ENCODE measurements around the gene MPEG1. TPM values are rescaled to one million over a fixed set of nuclear protein-coding genes. Genes with fewer than 3 reads are reported as not detected.

The MPEG1 gene
- polyA plus RNA-seq, 1 donor (not counting 4 experiments of a cell fraction or from before 2014, with no cell fraction given) = not detected

GRCh38 chr11:59182457-59183151 lies 30.1 kb downstream of the MPEG1 start:
- dilution Hi-C loops (cut with MboI; ENCODE audit: extremely low pct_ligation_motif_present, low sequenced_read_pairs) = no loop called here
- no peak overlapping the region for H3K4me2 ChIP-seq (ENCODE audit: control insufficient read depth, extremely low read depth, insufficient read depth, low read depth, low read length)
- no peaks in the 10 kb centered on the region for H4K20me1 ChIP-seq (ENCODE audit: control insufficient read depth, extremely low read depth, insufficient read depth, low read length)
- H2AFZ ChIP-seq (ENCODE audit: control insufficient read depth, low read length) = no peak overlapping the region
- no peaks in the 10 kb centered on the region for H3K79me2 ChIP-seq (ENCODE audit: control insufficient read depth, insufficient read depth, low read length)
- TF ChIP-seq CTCF (optimal IDR thresholded peaks at IDR 0.05 in 1 of 3, IDR thresholded peaks at IDR 0.05 in 1 of 3, conservative IDR thresholded peaks at IDR 0.05 in 1 of 3; ENCODE audit: extremely low read depth in 1 of 3, insufficient read depth in 2 of 3, low read length in 3 of 3) (peak; percentile 70 to 87 (median 80)), EZH2 (IDR thresholded peaks at IDR 0.05; ENCODE audit: low read length) (no peak)
- no peak overlapping the region for H3K9ac ChIP-seq (ENCODE audit: control insufficient read depth, extremely low read depth, insufficient read depth, low read length)
- no peaks in the 10 kb centered on the region for H3K27me3 ChIP-seq (ENCODE audit: control insufficient read depth, extremely low read depth, insufficient read depth, low read length)
- FAIRE-seq (no peak), DNase-seq (ENCODE audit: low read depth, low spot score) (no peak)
- H3K4me1 ChIP-seq (ENCODE audit: control insufficient read depth, extremely low read depth, insufficient read depth, low read length) = no peaks in the 10 kb centered on the region
- peaks cover 0 to 5% of the 10 kb centered on the region in 2 experiments for H3K36me3 ChIP-seq (ENCODE audit: control insufficient read depth in 2 of 2, extremely low read depth in 1 of 2, insufficient read depth in 2 of 2, low read length in 2 of 2)
- H3K9me1 ChIP-seq (ENCODE audit: control insufficient read depth, extremely low read depth, insufficient read depth, low read length) = no peaks in the 10 kb centered on the region
- no peak overlapping the region for H3K4me3 ChIP-seq (ENCODE audit: control insufficient read depth in 2 of 3, extremely low read depth in 1 of 3, insufficient read depth in 2 of 3, low read depth in 1 of 3, low read length in 3 of 3)
- H3K9me3 ChIP-seq (ENCODE audit: control insufficient read depth, low read depth, low read length) = peaks cover 2% of the 10 kb centered on the region
- H3K27ac ChIP-seq (ENCODE audit: control insufficient read depth, insufficient read depth, low read length) = no peak overlapping the region

GRCh38 chr11:59181746-59182456 lies 30.8 kb downstream of the MPEG1 start:
- no peak for FAIRE-seq
- TF ChIP-seq CTCF (optimal IDR thresholded peaks at IDR 0.05 in 1 of 3, IDR thresholded peaks at IDR 0.05 in 1 of 3, conservative IDR thresholded peaks at IDR 0.05 in 1 of 3; ENCODE audit: extremely low read depth in 1 of 3, insufficient read depth in 2 of 3, low read length in 3 of 3) (no peak), EZH2 (IDR thresholded peaks at IDR 0.05; ENCODE audit: low read length) (no peak)
- Histone ChIP-seq H3K27me3 (ENCODE audit: control insufficient read depth, extremely low read depth, insufficient read depth, low read length) (no peaks in the 10 kb centered on the region), H2AFZ (ENCODE audit: control insufficient read depth, low read length) (no peak overlapping the region), H3K4me3 (ENCODE audit: control insufficient read depth in 2 of 3, extremely low read depth in 1 of 3, insufficient read depth in 2 of 3, low read depth in 1 of 3, low read length in 3 of 3) (no peak overlapping the region), H3K79me2 (ENCODE audit: control insufficient read depth, insufficient read depth, low read length) (no peaks in the 10 kb centered on the region), H3K4me2 (ENCODE audit: control insufficient read depth, extremely low read depth, insufficient read depth, low read depth, low read length) (no peak overlapping the region), H3K4me1 (ENCODE audit: control insufficient read depth, extremely low read depth, insufficient read depth, low read length) (no peaks in the 10 kb centered on the region), H3K9me3 (ENCODE audit: control insufficient read depth, low read depth, low read length) (peaks cover 2% of the 10 kb centered on the region), H3K36me3 (ENCODE audit: control insufficient read depth in 2 of 2, extremely low read depth in 1 of 2, insufficient read depth in 2 of 2, low read length in 2 of 2) (peaks cover 0 to 4% of the 10 kb centered on the region in 2 experiments), H4K20me1 (ENCODE audit: control insufficient read depth, extremely low read depth, insufficient read depth, low read length) (no peaks in the 10 kb centered on the region), H3K9me1 (ENCODE audit: control insufficient read depth, extremely low read depth, insufficient read depth, low read length) (no peaks in the 10 kb centered on the region), H3K27ac (ENCODE audit: control insufficient read depth, insufficient read depth, low read length) (no peak overlapping the region), H3K9ac (ENCODE audit: control insufficient read depth, extremely low read depth, insufficient read depth, low read length) (no peak overlapping the region)
- no peak for DNase-seq (ENCODE audit: low read depth, low spot score)
- dilution Hi-C loops (cut with MboI; ENCODE audit: extremely low pct_ligation_motif_present, low sequenced_read_pairs) = no loop called here
